GM18861 (cell line): ENCODE data around the gene LANCL3.

Experiments
- ATAC-seq: cut with Tn5 transposase; IDR thresholded peaks from one replicate; pipeline ENCODE4 v1.9.1; 2021; ENCODE audit not compliant: unreplicated experiment

LANCL3 gene

GRCh38 chrX:37679230-37679629 lies 107.8 kb downstream of the LANCL3 start:
- ATAC-seq = no peak

GRCh38 chrX:37679888-37680287 lies 108.4 kb downstream of the LANCL3 start:
- ATAC-seq = no peak

GRCh38 chrX:37684426-37684825 lies 113.0 kb downstream of the LANCL3 start:
- no peak for ATAC-seq

- no peak for ATAC-seq
Observed at GRCh38 chrX:37684973-37685372, 113.5 kb downstream of the LANCL3 start.

DNA sequence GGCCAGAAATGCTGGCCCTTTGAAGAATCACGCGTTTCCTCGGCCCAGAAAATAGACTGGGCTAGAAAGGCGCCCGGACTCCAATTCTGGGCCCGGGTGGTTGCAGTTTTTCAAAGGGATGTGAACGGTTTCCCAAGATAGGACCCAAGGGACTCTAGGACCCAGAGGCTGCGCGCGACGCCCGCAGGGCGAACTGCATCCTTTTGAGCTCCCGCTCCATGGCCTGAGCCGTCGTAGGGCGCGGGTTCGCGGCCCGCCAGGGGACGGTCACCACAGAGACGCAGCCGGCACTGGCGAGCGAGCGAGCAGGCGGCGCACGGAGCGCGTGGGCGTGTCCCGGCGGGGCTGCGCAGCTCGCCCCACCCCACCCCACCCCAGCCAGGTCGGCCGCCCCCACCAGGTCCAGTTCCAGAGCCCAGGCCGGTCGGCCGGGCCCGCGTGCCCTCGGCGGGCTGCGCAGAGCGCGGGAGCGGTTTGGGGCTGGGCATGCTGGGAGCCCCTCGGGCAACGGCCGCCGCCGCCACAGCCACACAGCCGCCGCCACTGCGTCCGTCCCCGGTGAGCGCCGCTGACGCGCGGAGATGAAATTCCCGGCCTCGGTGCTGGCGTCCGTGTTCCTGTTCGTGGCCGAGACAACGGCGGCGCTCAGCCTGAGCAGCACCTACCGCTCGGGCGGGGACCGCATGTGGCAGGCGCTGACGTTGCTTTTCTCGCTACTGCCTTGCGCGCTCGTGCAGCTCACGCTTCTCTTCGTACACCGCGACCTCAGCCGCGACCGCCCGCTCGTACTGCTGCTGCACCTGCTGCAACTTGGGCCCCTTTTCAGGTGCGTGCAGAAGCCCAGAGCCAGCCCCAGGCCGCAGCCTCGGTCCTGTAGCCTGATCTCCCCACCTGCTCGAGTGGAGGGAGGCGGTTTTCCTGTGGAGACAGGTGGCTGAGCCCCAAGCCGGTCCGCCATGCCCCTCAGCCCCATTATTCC lies 114.2 kb downstream of the LANCL3 start, which contains the start of gene XK:
Gene XK (plus strand): TSS at position 411 of the 979 bp plus-strand sequence. CDS start 171 bp downstream, at position 582.
- ATAC-seq = peak; percentile 60

- ATAC-seq = no peak
Observed at GRCh38 chrX:37686369-37686995, 115.0 kb downstream of the LANCL3 start.

DNA sequence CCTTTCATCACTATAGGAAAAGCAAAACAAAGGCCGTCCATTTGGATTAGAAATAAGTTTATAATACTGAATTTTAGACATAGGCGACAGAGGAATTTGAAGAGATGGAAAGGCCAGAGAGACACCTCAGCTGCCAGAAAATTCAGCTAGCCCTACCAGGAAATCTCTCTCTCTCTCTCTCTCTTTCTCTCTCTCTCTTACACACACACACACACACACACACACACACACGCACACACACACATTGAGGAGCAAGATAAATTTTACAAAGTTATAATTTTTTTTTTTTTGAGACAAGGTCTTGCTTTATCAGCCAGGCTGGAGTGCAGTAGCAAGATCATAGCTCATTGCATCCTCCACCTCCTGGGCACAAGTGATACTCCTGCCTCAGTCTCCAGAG lies 115.5 kb downstream of the LANCL3 start:
- no peak for ATAC-seq

DNA sequence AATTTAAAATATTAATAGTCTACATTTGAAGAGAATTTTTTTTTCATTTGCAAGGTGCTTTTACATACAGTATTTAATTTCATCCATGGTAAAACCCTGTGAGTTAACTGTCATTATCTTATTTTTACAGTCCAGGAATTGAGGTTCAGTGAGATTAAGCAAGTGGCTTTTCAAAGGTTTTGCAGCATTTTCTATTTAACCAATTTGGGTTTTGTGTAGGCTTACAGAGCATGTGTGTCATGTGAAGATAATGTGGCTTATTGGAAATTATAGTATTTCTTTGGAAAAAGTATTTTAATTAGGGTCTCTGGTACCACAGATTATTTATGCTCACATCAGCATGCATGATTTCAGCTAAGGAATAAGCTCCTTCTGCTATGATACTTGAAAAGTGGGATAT lies 118.7 kb downstream of the LANCL3 start:
- ATAC-seq = no peak

GRCh38 chrX:37692918-37693317 lies 121.5 kb downstream of the LANCL3 start:
- ATAC-seq = no peak

DNA sequence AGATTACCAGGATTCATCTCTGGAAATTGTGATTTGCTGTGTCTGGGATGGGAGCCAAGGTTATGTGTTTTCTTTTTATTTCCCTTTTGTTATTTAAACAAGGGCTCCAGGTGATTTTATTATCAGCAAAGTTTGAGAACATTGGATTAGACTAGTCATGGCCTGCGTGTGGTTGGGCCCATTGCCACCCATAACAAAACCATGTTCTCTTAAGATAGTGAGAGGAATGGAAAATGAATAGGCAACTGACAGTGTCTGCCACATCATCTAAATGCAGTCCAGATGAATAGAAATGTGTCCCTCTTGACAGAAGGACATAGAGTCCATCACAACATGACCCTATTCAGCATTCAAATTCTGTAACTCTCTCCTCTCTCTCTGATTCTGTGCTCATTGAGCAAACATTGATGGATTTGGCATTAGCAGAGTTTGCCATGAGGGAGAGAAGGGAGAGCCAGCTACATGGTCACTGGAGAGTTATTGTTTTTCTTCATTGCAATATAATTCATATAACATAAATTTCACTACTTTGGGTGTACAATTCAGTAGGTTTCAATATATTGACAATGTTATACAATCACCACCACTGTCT lies 125.8 kb downstream of the LANCL3 start:
- ATAC-seq = no peak

GRCh38 chrX:37701588-37701987 lies 130.1 kb downstream of the LANCL3 start:
- ATAC-seq = no peak

DNA sequence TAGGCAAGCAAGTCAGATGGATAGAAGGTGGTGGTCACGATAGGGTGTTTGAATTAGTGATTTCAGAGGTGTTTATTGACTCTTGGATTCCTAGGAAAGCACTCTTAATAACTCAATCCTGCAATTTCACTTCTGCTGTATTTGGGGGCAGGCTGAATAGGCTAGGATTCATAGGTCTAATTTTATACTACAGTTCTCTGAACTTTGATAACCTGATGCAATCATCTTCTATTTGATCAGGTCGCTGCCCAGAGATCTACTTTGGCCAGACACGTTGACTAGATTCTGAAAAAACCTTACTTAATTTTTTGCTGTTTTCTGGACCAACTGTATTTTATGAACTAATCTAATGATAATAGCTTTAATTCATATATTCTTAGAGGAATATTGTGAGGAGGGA lies 140.5 kb downstream of the LANCL3 start:
- no peak for ATAC-seq

- no peak for ATAC-seq
Observed at GRCh38 chrX:37712458-37712857, 141.0 kb downstream of the LANCL3 start.

GRCh38 chrX:37714479-37714878 lies 143.0 kb downstream of the LANCL3 start:
- ATAC-seq = no peak

DNA sequence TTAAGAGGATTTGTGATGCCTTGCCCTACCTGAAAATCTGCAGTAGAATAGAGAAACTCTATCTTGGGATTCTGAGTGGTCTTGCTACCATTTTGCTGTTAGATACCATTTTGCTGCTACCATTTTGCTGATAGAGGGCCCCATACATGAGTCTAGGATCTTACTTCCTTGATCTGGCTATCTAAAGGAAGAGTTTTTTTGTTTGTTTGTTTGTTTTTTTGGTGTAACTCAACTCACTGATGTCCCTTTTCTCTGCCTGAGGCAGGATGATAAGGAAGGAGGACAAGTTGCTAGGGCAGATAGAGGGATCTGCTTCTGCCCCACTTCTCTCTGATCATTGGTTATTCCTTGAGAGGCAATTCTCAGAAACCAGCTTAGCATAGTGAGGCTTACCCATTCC lies 145.1 kb downstream of the LANCL3 start:
- ATAC-seq = no peak

DNA sequence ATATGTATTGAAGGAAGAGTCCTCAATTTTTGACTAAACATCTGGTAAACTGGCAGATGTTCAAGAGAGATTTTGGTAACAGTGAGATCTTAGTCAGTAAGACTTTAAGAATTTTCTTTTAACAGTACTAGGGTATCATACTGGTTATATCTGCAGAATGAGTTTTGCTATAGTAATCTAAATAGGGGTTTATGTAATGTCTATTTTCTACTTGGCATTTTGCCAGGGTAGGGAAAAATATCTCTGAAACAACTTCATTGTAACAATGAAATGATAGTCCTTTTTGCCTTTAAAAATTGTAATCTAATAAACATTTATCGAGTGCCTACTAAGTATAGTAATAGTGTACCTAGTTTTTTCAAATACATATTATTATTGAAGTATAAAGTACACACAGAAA lies 146.2 kb downstream of the LANCL3 start:
- ATAC-seq = no peak

GRCh38 chrX:37722595-37722994 lies 151.1 kb downstream of the LANCL3 start:
- ATAC-seq = no peak

GRCh38 chrX:37726346-37726745 lies 154.9 kb downstream of the LANCL3 start:
- ATAC-seq = no peak
